ENCODE measurements around the gene FGD6.

The FGD6 gene

DNA sequence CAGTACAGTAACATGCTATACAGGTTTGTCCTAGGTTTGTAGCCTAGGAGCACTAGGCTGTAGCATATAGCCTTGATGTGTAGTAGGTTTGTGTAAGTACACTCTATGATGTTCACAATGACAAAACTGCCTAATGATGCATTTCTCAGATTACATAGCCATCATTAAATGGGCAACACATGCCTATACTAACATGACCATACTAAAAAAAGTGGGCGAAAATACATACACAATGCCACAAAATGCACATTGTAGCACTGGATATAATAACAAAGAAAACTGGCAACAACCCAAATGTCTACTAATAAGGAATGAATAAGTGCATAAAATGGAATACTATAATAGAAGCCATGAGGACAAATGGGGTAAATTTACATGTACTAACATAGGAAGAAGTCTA is 182.5 kb downstream of the FGD6 start (continued):
- TF ChIP-seq ZC3H10 (CRISPR knock-in tag; IDR thresholded peaks at IDR 0.05) = no peak
- no peak for TF ChIP-seq ESRRG (CRISPR knock-in tag; IDR thresholded peaks at IDR 0.05)
- no peak for TF ChIP-seq ISL1 (CRISPR knock-in tag; IDR thresholded peaks at IDR 0.05)
- TF ChIP-seq ZNF70 (CRISPR knock-in tag; IDR thresholded peaks at IDR 0.05) = no peak
- TF ChIP-seq, protein P1, sequence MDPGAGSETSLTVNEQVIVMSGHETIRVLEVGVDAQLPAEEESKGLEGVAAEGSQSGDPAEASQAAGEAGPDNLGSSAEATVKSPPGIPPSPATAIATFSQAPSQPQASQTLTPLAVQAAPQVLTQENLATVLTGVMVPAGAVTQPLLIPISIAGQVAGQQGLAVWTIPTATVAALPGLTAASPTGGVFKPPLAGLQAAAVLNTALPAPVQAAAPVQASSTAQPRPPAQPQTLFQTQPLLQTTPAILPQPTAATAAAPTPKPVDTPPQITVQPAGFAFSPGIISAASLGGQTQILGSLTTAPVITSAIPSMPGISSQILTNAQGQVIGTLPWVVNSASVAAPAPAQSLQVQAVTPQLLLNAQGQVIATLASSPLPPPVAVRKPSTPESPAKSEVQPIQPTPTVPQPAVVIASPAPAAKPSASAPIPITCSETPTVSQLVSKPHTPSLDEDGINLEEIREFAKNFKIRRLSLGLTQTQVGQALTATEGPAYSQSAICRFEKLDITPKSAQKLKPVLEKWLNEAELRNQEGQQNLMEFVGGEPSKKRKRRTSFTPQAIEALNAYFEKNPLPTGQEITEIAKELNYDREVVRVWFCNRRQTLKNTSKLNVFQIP (CRISPR knock-in tag; IDR thresholded peaks at IDR 0.05; ENCODE audit: borderline replicate concordance, low read depth) = no peak
